Endodermal cell (in vitro differentiated cells): ENCODE results near the gene LRIT2. TPM values are rescaled to one million over a fixed set of nuclear protein-coding genes. Genes with fewer than 3 reads are reported as not detected.
"Not testable (repeated sequence)": the region's sequence is repeated elsewhere in the genome, so short reads cannot be mapped to it uniquely, and the experiment has no call there.

ENCODE experiments used
- DNase-seq: peaks from one replicate; pipeline ENCODE4 v3.0.0-alpha.2; 2017
- H3K27ac ChIP-seq: 2 replicates; pipeline ENCODE4 v1.5.1; 2013; ENCODE audit warnings: mild to moderate bottlenecking, low read depth, low read length, moderate library complexity
- H3K27me3 ChIP-seq: 2 replicates; pipeline ENCODE4 v1.6.1; 2013; ENCODE audit warnings: mild to moderate bottlenecking, low read length, moderate library complexity; ENCODE audit not compliant: insufficient read depth, control insufficient read depth, poor library complexity, severe bottlenecking
- H3K36me3 ChIP-seq: 2 replicates; pipeline ENCODE4 v1.7.0; 2013; ENCODE audit warnings: mild to moderate bottlenecking, low read length, moderate library complexity; ENCODE audit not compliant: control insufficient read depth, insufficient read depth
- H3K4me1 ChIP-seq: one replicate; pipeline ENCODE4 v1.7.0; 2013; ENCODE audit warnings: low read length; ENCODE audit not compliant: control insufficient read depth, insufficient read depth
- H3K4me3 ChIP-seq: 2 replicates; pipeline ENCODE4 v1.5.1; 2013; ENCODE audit warnings: mild to moderate bottlenecking, low read length, moderate library complexity
- H3K9ac ChIP-seq: 2 replicates; pipeline ENCODE4 v1.6.1; 2013; ENCODE audit warnings: mild to moderate bottlenecking, low read length, moderate library complexity; ENCODE audit not compliant: poor library complexity, severe bottlenecking; ENCODE audit errors: extremely low read depth
- H3K9me3 ChIP-seq: 2 replicates; pipeline ENCODE4 v1.6.1; 2013; ENCODE audit warnings: mild to moderate bottlenecking, low read length, moderate library complexity; ENCODE audit not compliant: control insufficient read depth
- H3K27ac Mint-ChIP-seq: 2 replicates; pipeline ENCODE4 v1.8.0; 2020; ENCODE audit warnings: mixed read lengths
- H3K27me3 Mint-ChIP-seq: 2 replicates; pipeline ENCODE4 v1.8.0; 2021; ENCODE audit warnings: mild to moderate bottlenecking, mixed read lengths; ENCODE audit not compliant: insufficient read depth
- H3K36me3 Mint-ChIP-seq: 2 replicates; pipeline ENCODE4 v1.8.0; 2020; ENCODE audit warnings: low read depth, mixed read lengths
- H3K4me1 Mint-ChIP-seq: 2 replicates; pipeline ENCODE4 v1.8.0; 2020; ENCODE audit warnings: mixed read lengths
- H3K4me3 Mint-ChIP-seq: 2 replicates; pipeline ENCODE4 v1.8.0; 2020; ENCODE audit warnings: mild to moderate bottlenecking, moderate library complexity, mixed read lengths
- H3K9me3 Mint-ChIP-seq: 2 replicates; pipeline ENCODE4 v1.8.0; 2020; ENCODE audit warnings: mild to moderate bottlenecking, mixed read lengths
- WGBS, 2 experiments: methylation state at CpG; one replicate each; pipeline versions ENCODE4 v1.1.5 to v1.1.7; 2013; ENCODE audit warnings: missing lambda C conversion rate in 2 of 2, mixed read lengths in 1 of 2; ENCODE audit not compliant: insufficient coverage in 1 of 2, insufficient read length in 1 of 2; 5-methylcytosine and 5-hydroxymethylcytosine counted together
- total RNA-seq, 2 donors: library from RNA; stranded (reverse); fragmentation: NEBNext Ultra II Directional in 1 of 2; extraction: Animal tissue kit (Norgen Biotek cat#: 25700) in 1 of 2; gene quantifications; 2 replicates in 1 of 2; 3 replicates in 1 of 2; pipeline ENCODE4 v1.2.1, GENCODE V29; 2021
- TF ChIP-seq, protein P1 (sequence below): fragments of 200-600 bp; sonication (generic); conservative IDR thresholded peaks from 2 replicates; pipeline ENCODE4 v1.5.0; 2021; ENCODE audit warnings: antibody characterized with exemption, mild to moderate bottlenecking

The LRIT2 gene
- total RNA-seq, 2 donors from 2014 or later, result not detected

DNA sequence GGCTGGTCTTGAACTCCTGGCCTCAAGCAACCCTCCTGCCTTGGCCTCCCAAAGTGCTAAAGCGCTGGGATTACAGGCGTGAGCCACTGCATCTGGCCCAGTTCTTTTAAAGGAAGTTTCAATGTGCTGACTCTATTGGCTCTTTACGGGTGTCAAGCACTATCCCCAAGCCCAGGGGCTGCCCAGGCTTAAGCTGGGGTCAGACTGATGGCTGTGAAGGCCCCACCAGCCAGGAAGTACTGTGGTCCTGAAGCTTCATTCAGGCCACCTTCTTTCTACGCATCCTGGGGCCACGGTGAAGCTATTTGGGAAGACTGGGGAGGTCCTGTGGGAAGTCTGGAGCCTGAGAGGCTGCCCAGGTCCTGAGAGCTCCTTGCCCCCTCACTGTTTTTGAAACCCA, 43.7 kb downstream of the LRIT2 start:
- Histone ChIP-seq H3K36me3 (no peaks in the 10 kb centered on the region), H3K9me3 (no peaks in the 10 kb centered on the region), H3K4me3 (no peak overlapping the region), H3K9ac (no peak overlapping the region), H3K27ac (no peak overlapping the region), H3K27me3 (peaks cover 3% of the 10 kb centered on the region), H3K4me1 (no peaks in the 10 kb centered on the region)
- WGBS, 2 experiments, result 93 to 100% methylated on average over 4 to 5 of the region's 5 CpGs
- TF ChIP-seq, protein P1, sequence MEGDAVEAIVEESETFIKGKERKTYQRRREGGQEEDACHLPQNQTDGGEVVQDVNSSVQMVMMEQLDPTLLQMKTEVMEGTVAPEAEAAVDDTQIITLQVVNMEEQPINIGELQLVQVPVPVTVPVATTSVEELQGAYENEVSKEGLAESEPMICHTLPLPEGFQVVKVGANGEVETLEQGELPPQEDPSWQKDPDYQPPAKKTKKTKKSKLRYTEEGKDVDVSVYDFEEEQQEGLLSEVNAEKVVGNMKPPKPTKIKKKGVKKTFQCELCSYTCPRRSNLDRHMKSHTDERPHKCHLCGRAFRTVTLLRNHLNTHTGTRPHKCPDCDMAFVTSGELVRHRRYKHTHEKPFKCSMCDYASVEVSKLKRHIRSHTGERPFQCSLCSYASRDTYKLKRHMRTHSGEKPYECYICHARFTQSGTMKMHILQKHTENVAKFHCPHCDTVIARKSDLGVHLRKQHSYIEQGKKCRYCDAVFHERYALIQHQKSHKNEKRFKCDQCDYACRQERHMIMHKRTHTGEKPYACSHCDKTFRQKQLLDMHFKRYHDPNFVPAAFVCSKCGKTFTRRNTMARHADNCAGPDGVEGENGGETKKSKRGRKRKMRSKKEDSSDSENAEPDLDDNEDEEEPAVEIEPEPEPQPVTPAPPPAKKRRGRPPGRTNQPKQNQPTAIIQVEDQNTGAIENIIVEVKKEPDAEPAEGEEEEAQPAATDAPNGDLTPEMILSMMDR, result no peak
- no peak overlapping the region for H3K27ac Mint-ChIP-seq
- no peak for DNase-seq
- H3K4me1 Mint-ChIP-seq, result no peaks in the 10 kb centered on the region
- peaks cover 9% of the 10 kb centered on the region for H3K27me3 Mint-ChIP-seq
- peaks cover 19% of the 10 kb centered on the region for H3K9me3 Mint-ChIP-seq
- H3K4me3 Mint-ChIP-seq, result no peak overlapping the region
- no peaks in the 10 kb centered on the region for H3K36me3 Mint-ChIP-seq

DNA sequence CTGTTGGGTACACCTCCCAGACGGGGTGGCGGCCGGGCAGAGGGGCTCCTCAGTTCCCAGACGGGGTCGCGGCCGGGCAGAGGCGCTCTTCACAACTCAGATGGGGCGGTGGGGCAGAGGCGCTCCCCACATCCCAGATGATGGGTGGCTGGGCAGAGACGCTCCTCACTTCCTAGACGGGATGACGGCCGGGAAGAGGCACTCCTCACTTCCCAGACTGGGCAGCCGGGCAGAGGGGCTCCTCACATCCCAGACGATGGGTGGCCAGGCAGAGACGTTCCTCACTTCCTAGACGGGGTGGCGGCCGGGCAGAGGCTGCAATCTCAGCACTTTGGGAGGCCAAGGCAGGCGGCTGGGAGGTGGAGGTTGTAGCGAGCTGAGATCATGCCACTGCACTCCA, 45.0 kb downstream of the LRIT2 start:
- H3K36me3 ChIP-seq, H3K27me3 ChIP-seq, H3K36me3 Mint-ChIP-seq, DNase-seq, H3K4me3 ChIP-seq, H3K4me3 Mint-ChIP-seq, H3K27ac Mint-ChIP-seq, H3K9ac ChIP-seq, H3K4me1 ChIP-seq, H3K9me3 ChIP-seq, H3K27ac ChIP-seq, H3K4me1 Mint-ChIP-seq: not testable (repeated sequence)
- peaks cover 11% of the 10 kb centered on the region for H3K27me3 Mint-ChIP-seq
- peaks cover 19% of the 10 kb centered on the region for H3K9me3 Mint-ChIP-seq
- 91% methylated on average over 4 to 15 of the region's 22 CpGs for WGBS, 2 experiments

DNA sequence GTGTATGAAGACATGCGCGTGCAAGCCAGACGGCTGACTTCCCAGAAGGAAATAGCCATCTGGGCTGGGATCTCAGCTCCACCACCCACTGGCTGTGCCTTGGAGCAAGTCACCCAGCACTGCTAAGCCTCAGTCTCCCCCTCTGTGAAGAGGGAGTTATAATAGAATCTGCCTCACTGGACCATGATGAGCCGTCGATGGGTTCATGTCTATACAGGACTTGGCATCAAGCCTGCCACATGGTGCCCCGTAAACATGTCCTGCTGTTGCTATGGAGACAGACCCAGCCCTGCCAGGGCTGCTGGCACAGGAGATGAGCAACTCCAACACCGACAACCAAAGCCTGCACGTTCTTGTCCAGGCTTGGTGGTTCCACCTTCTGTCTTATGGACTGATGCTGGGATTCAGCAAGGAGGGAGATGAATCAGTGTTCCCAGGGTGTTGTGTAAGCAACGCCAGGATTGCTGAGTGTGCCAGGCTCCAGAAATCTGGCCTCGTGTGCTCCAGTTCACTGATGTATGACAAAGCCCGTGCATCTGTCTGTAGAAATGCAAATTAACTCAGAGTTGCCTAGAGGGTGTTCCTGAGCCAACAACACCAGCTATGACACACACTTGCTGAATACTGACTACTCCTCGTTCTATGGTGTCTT, 46.2 kb downstream of the LRIT2 start:
- no peak overlapping the region for H3K9ac ChIP-seq
- H3K27me3 Mint-ChIP-seq, result peaks cover 2% of the 10 kb centered on the region
- TF ChIP-seq, protein P1, result no peak
- WGBS, 2 experiments, result 80 to 89% methylated on average over 8 to 12 of the region's 12 CpGs
- no peaks in the 10 kb centered on the region for H3K4me1 Mint-ChIP-seq
- no peak overlapping the region for H3K4me3 Mint-ChIP-seq
- no peaks in the 10 kb centered on the region for H3K36me3 ChIP-seq
- H3K27me3 ChIP-seq, result no peaks in the 10 kb centered on the region
- no peak overlapping the region for H3K4me3 ChIP-seq
- peak overlapping the region; percentile 59 for H3K27ac ChIP-seq
- no peaks in the 10 kb centered on the region for H3K9me3 ChIP-seq
- H3K36me3 Mint-ChIP-seq, result no peaks in the 10 kb centered on the region
- H3K27ac Mint-ChIP-seq, result no peak overlapping the region
- no peaks in the 10 kb centered on the region for H3K4me1 ChIP-seq
- H3K9me3 Mint-ChIP-seq, result peaks cover 19% of the 10 kb centered on the region
- DNase-seq, result no peak
